Mucosa of rectum (tissue), 2 donors: Measurements from ENCODE around the gene ALK.

Experiments
- H3K27ac ChIP-seq, 2 donors: one replicate each; pipeline ENCODE4 v1.7.0; 2013; ENCODE audit warnings: inconsistent platforms in 2 of 2, low read depth in 2 of 2, low read length in 2 of 2
- H3K27me3 ChIP-seq, 2 donors: one replicate each; pipeline ENCODE4 v1.7.0; 2013; ENCODE audit warnings: low read length in 2 of 2; ENCODE audit not compliant: control insufficient read depth in 2 of 2, insufficient read depth in 2 of 2
- H3K36me3 ChIP-seq, 2 donors: one replicate each; pipeline ENCODE4 v1.7.0; 2013; ENCODE audit warnings: low read length in 2 of 2; ENCODE audit not compliant: control insufficient read depth in 2 of 2, insufficient read depth in 2 of 2
- H3K4me1 ChIP-seq, 2 donors: one replicate each; pipeline ENCODE4 v1.7.0; 2013; ENCODE audit warnings: low read length in 2 of 2, mild to moderate bottlenecking in 1 of 2; ENCODE audit not compliant: control insufficient read depth in 2 of 2, insufficient read depth in 2 of 2
- H3K4me3 ChIP-seq, 2 donors: one replicate each; pipeline ENCODE4 v1.7.0; 2013; ENCODE audit warnings: low read length in 2 of 2
- H3K9ac ChIP-seq, 2 donors: one replicate each; pipeline ENCODE4 v1.7.0; 2013; ENCODE audit warnings: low read length in 2 of 2, low read depth in 1 of 2, mild to moderate bottlenecking in 1 of 2
- H3K9me3 ChIP-seq, 2 donors: one replicate each; pipeline ENCODE4 v1.7.0; 2013; ENCODE audit warnings: low read length in 2 of 2; ENCODE audit not compliant: control insufficient read depth in 2 of 2
- donor health status: healthy.
- donor health status: Normal muscosa, but diverticular disease.

The ALK gene

DNA sequence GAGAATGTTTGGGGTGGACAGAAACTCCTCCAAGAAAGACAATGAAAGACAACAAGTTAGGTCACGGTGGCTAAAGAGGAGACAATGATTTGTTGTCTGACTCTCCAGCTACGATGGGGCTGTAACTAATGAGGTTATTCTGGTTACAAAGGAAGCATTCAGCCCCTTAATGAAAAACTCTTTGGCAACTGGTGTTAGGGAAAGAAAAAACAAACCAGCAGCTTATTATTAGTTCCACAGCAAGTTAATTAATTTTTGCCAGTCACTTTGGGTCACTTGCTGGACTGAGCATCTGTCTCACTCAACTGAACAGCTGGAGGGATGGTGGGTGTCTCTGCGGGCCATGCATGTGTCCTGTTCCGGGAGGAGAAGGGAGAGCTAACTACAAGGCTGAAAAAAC is 263.7 kb downstream of the ALK start:
- Histone ChIP-seq H3K4me1 (no peaks in the 10 kb centered on the region), H3K36me3 (no peaks in the 10 kb centered on the region), H3K4me3 (no peak overlapping the region), H3K27ac (no peak overlapping the region), H3K9ac (no peak overlapping the region), H3K27me3 (peaks cover 0 to 2% of the 10 kb centered on the region in 2 donors), H3K9me3 (no peaks in the 10 kb centered on the region)

DNA sequence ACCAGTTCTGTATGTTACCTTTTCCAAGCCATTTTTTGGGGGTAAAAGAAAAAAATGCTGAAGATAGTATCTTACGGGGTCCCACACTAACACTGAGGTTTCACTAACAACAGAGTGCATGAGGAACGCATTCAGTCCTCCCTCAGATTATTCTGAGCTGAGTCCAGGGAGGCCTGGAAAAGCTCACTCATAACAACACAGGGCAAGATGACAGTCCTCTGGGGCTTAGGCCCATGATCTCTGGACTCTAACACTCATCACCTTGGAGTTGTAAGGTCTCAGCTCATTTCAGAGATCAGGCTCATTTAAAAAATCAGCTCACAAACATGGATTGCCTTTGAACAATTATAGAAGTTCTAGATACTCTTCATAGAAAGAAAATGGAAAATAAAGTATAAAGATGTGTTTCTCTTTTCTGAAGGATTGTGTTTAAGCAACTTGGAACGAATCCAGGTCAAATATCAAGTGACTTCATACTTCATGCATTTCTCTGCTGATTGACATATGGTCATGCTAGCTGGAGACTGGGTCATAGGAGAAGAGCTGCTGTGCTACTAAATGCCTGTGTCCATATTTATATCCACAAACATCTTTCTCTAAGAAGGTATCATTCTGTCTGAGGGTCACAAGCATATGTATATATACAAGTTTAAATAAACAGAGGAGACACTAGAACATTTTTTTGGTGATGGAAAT is 265.8 kb downstream of the ALK start:
- H3K27me3 ChIP-seq: peaks cover 0 to 2% of the 10 kb centered on the region in 2 donors
- H3K4me1 ChIP-seq: no peaks in the 10 kb centered on the region
- H3K36me3 ChIP-seq: no peaks in the 10 kb centered on the region
- no peak overlapping the region for H3K9ac ChIP-seq
- H3K9me3 ChIP-seq: no peaks in the 10 kb centered on the region
- H3K27ac ChIP-seq: no peak overlapping the region
- H3K4me3 ChIP-seq: no peak overlapping the region

DNA sequence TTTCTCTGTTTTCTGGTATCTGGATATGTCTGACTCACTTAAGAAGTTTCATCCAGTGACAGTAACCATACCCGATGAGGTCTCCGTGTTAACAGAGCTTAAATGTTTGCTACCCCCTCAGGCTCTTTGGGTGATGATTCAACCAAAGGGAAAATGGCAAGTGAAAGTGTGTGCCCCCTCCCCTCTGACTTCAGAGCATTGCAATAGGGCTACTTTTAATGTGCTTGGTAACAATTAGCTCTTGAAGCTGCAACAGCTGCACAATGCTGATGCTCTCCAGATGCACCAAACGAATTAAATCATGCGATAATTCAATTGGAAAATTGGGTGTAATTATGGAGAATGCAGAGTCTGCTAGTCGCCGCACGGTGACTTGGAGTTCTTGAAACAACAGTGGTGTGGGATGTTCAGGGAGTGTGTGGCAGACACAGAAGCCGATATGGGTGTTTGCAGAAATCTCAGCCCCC is 270.7 kb downstream of the ALK start:
- Histone ChIP-seq H3K9ac (no peak overlapping the region), H3K27ac (no peak overlapping the region), H3K4me3 (no peak overlapping the region), H3K27me3 (no peaks in the 10 kb centered on the region), H3K36me3 (no peaks in the 10 kb centered on the region), H3K9me3 (no peaks in the 10 kb centered on the region), H3K4me1 (no peaks in the 10 kb centered on the region)

DNA sequence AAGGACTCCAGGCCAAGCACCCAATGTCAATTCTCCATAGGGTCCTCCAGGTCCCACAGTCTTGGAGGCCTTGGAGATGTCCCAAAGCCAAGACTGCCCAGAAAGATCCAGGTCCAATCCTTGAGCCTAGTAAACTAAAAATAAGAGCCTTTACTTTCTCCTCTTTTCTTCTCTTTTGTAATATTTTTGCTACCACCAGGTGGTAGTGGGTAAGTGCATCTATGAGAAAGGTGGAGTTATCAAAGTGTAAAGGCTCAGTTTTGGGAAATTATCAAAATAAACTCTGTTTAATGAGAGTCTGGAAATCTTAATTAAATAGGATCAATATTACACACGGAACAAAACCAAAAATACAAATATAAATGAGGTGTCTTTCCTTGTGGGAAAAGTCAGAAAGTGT is 276.4 kb downstream of the ALK start:
- Histone ChIP-seq H3K4me3 (no peak overlapping the region), H3K27me3 (no peaks in the 10 kb centered on the region), H3K4me1 (no peaks in the 10 kb centered on the region), H3K9ac (no peak overlapping the region), H3K9me3 (no peaks in the 10 kb centered on the region), H3K27ac (no peak overlapping the region), H3K36me3 (no peaks in the 10 kb centered on the region)

DNA sequence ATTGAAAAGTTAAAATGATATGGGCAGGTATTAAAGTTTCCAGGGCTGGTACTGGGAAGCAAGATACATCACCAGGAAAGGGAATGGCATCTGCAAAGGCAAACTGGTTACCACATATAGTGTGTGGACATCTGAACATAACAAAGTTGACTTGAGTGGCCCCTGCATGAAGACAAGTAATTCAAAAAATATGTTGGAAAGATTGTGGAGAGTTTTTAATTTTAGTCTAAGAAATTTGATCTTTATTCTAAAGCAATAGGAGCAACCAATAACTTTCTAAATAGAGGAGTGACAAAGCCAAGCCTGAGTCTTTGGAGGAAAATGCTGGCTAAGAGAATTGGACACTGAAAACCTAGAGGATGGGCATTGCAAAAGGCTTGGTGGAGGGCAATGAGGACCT is 278.2 kb downstream of the ALK start:
- H3K4me3 ChIP-seq: no peak overlapping the region
- no peak overlapping the region for H3K27ac ChIP-seq
- peaks cover 0 to 2% of the 10 kb centered on the region in 2 donors for H3K27me3 ChIP-seq
- no peaks in the 10 kb centered on the region for H3K36me3 ChIP-seq
- H3K9me3 ChIP-seq: no peaks in the 10 kb centered on the region
- H3K4me1 ChIP-seq: no peaks in the 10 kb centered on the region
- H3K9ac ChIP-seq: no peak overlapping the region

DNA sequence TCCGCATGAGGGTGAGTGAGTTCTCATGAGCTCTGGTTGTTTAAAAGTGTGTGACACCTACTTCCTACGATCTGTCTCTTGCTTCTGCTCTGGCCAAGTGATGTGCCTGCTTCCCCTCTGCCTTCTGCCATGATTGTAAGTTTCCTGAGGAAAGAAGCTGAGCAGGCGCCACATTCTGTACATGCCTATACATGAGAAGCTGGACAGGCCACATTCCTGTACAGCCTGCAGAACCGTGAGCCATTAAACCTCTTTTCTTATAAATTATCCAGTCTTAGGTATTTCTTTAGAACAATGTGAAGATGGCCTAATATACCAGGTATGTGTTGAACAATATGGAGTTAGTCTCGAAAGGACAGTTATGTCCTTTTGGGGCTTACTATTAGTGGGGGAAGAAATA is 281.0 kb downstream of the ALK start:
- no peak overlapping the region for H3K27ac ChIP-seq

DNA sequence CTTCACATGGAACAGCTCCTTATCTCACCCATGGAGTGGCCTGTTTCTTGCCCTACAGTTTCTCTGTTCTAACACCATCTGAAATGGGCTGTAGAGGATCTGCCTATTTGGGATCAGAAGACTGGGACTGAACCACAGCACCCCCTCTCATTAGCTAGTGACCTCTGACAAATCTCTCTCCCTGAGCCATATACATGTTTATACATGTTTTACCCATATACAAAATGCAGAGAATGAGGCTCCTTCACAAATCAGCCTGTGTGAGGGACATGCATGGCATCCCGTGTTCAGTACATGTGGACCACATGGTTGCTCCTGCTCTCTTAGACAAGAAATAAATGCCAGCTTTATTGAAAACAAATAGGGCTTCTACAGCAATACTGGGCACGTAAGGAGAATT is 282.7 kb downstream of the ALK start:
- H3K36me3 ChIP-seq: no peaks in the 10 kb centered on the region
- H3K9me3 ChIP-seq: no peaks in the 10 kb centered on the region
- no peaks in the 10 kb centered on the region for H3K4me1 ChIP-seq
- H3K4me3 ChIP-seq: no peak overlapping the region
- no peak overlapping the region for H3K9ac ChIP-seq
- H3K27me3 ChIP-seq: peaks cover 0 to 2% of the 10 kb centered on the region in 2 donors
- H3K27ac ChIP-seq: no peak overlapping the region

More for the DNA sequence above, 281.0 kb downstream of the ALK start:
- Histone ChIP-seq H3K4me3 (no peak overlapping the region), H3K9ac (no peak overlapping the region), H3K27me3 (peaks cover 0 to 2% of the 10 kb centered on the region in 2 donors), H3K9me3 (no peaks in the 10 kb centered on the region), H3K4me1 (no peaks in the 10 kb centered on the region), H3K36me3 (no peaks in the 10 kb centered on the region)

DNA sequence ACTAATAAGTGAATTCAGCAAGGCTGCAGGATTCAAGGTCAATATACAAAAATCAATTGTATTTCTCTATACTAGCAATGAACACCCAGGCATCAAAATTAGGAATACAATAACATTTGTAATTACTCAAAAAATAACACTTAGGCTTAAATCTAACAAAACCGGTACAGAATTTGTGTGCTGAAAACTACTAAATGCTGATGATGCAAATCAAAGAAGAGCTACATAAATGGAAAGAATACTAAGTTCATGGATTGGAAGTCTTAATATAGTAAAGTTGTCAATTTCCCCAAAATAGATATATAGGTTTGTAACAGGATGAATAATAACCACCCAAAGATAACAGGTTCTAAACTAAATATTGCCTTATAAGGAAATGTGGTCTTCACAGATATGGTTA is 286.5 kb downstream of the ALK start:
- Histone ChIP-seq H3K9me3 (no peaks in the 10 kb centered on the region), H3K27me3 (peaks cover 0 to 2% of the 10 kb centered on the region in 2 donors), H3K9ac (no peak overlapping the region), H3K27ac (no peak overlapping the region), H3K36me3 (no peaks in the 10 kb centered on the region), H3K4me1 (no peaks in the 10 kb centered on the region), H3K4me3 (no peak overlapping the region)

DNA sequence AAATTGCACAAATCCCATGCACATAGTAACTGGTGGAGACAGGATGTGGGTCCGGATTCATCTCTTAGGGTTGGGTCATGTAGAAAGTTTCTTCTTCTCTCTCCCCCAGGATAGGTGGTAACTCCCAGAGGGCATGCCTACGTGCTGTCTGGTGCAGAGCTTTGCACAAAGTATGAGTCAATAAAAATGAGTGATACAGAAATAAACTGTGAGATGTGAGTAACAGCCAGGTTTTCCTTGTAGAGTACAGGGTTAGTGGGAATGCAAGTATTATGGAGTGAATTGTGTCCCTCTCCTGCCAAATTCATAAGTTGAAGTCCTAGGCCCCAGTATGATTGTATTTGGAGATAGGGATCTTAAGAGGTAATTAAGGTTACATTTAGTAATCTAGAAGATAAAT is 289.4 kb downstream of the ALK start:
- H3K4me3 ChIP-seq: no peak overlapping the region
- no peaks in the 10 kb centered on the region for H3K27me3 ChIP-seq
- H3K4me1 ChIP-seq: no peaks in the 10 kb centered on the region
- no peaks in the 10 kb centered on the region for H3K9me3 ChIP-seq
- no peak overlapping the region for H3K27ac ChIP-seq
- H3K36me3 ChIP-seq: no peaks in the 10 kb centered on the region
- H3K9ac ChIP-seq: no peak overlapping the region

DNA sequence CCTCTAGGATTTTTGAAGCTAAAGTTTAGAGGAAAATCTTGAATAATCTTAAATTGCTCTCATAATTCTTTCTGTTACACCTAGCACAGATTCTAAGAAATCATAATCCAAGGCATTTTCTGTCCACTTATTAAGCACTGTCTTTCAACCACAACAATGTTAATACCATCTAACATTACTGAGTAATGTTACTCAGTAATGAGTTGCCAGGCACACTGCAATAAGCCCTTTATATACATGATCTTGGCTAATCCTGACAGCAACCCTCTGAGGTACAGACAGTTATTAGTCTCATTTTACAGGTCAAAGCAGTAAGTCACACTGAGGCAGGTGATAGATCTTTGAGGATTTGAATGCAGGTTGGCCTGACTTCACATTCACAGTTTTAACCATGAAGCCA is 291.9 kb downstream of the ALK start:
- peaks cover 0 to 3% of the 10 kb centered on the region in 2 donors for H3K27me3 ChIP-seq
- H3K4me3 ChIP-seq: no peak overlapping the region
- no peaks in the 10 kb centered on the region for H3K9me3 ChIP-seq
- H3K36me3 ChIP-seq: no peaks in the 10 kb centered on the region
- no peaks in the 10 kb centered on the region for H3K4me1 ChIP-seq
- H3K27ac ChIP-seq: no peak overlapping the region
- no peak overlapping the region for H3K9ac ChIP-seq
